Kidney epithelial cell (primary cell): ENCODE data around the gene ECM2. TPM values are rescaled to one million over a fixed set of nuclear protein-coding genes. Genes with fewer than 3 reads are reported as not detected.

Experiments used
- DNase-seq: peaks from one replicate; pipeline ENCODE4 v3.0.0-alpha.2; 2010; ENCODE audit warnings: low read depth
- H3K27me3 ChIP-seq: 2 replicates; pipeline ENCODE4 v1.6.0; 2011; ENCODE audit warnings: low read length; ENCODE audit not compliant: control insufficient read depth, insufficient read depth
- H3K36me3 ChIP-seq: 2 replicates; pipeline ENCODE4 v1.5.1; 2011; ENCODE audit warnings: low read length; ENCODE audit not compliant: control insufficient read depth, insufficient read depth
- H3K4me3 ChIP-seq: 2 replicates; pipeline ENCODE4 v1.5.1; 2011; ENCODE audit warnings: low read depth, mild to moderate bottlenecking, control low read depth, low read length
- CTCF ChIP-seq: IDR thresholded peaks from 2 replicates; pipeline ENCODE4 v1.5.1; 2011; ENCODE audit warnings: mild to moderate bottlenecking, moderate library complexity, low read length, control low read depth, inconsistent platforms; ENCODE audit not compliant: insufficient read depth, poor library complexity, severe bottlenecking
- total RNA-seq: library from RNA; depleted of rRNA; stranded (reverse); fragments of >200 nt; gene quantifications from 2 replicates; pipeline ENCODE4 v1.2.3, GENCODE V29; 2015

Gene ECM2
- total RNA-seq, 1 donor from 2014 or later = not detected

DNA sequence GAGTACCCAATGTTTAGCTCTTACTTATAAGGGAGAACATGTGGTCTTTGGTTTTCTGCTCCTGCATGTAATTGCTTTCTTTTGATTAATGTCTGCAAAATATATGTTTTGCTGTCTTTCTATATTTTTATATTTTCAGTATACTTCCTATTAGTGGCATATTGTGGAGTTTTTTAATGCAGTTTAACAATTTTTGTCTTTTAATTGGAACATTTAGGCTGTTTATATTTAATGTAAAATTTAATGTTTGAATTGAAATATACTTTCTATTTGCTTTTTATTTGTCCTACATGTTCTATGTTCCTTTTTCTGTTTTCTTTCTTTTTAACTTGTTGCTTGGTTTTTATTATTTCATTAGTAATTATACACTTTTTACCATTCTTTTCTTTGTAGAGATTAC, 4.9 kb downstream of the ECM2 start:
- Histone ChIP-seq H3K4me3 (no peak overlapping the region), H3K36me3 (no peaks in the 10 kb centered on the region), H3K27me3 (no peaks in the 10 kb centered on the region)
- DNase-seq = no peak
- no peak for TF ChIP-seq CTCF

DNA sequence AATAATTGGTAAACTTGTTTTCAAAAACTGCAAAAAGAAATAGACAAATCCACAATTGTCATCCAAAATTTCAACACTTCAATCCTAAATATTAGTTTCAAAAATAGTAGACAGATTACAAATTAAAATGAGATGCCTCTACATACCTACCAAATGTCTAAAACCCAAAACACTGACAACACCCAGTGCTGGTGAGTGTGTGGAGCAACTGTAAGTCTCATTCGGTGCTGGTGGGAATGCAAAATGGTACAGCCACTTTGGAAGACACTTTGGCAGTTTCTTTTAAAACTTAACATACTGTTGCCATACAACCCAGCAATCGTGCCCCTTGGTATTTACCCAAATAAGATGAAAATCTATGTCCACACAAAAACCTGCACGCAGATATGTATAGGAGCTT, 6.7 kb downstream of the ECM2 start:
- TF ChIP-seq CTCF = no peak
- Histone ChIP-seq H3K27me3 (no peaks in the 10 kb centered on the region), H3K4me3 (no peak overlapping the region), H3K36me3 (no peaks in the 10 kb centered on the region)
- no peak for DNase-seq

GRCh38 chr9:92528522-92528849, 7.3 kb downstream of the ECM2 start:
- Histone ChIP-seq H3K4me3 (no peak overlapping the region), H3K36me3 (no peaks in the 10 kb centered on the region), H3K27me3 (no peaks in the 10 kb centered on the region)
- no peak for TF ChIP-seq CTCF
- no peak for DNase-seq

DNA sequence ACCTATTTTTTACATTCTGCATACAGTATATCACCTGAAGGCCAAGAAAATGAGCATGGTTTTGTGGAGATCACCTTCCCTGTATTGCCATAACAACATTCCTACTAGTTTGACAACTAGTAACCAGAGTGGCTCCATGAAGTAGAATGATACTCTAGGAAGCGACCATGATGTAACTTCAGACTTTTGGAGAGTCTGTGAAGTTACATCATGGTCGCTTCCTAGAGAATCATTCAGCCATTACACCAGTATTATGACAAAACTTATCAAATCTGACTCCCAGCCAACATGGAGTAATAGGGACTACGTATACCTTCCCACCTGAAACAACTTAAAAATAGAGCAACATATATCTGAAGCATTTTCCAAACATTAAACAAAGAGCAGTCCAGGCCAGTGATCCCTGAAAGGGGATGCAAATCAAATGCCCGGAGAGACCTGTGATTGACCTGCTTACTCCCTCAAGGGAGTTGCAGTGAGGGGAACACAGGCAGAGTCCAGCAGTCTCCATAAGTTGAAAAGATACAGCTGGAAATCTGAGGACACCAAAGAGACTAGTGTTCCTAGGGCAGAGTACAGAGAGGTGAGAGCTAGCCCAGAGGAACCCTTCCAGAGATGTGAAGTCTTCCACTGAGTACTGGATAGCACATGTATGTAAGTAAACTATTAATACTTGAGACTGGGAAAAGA, 7.8 kb downstream of the ECM2 start:
- no peak overlapping the region for H3K4me3 ChIP-seq
- no peak for DNase-seq
- H3K36me3 ChIP-seq = no peaks in the 10 kb centered on the region
- H3K27me3 ChIP-seq = no peaks in the 10 kb centered on the region
- no peak for TF ChIP-seq CTCF

DNA sequence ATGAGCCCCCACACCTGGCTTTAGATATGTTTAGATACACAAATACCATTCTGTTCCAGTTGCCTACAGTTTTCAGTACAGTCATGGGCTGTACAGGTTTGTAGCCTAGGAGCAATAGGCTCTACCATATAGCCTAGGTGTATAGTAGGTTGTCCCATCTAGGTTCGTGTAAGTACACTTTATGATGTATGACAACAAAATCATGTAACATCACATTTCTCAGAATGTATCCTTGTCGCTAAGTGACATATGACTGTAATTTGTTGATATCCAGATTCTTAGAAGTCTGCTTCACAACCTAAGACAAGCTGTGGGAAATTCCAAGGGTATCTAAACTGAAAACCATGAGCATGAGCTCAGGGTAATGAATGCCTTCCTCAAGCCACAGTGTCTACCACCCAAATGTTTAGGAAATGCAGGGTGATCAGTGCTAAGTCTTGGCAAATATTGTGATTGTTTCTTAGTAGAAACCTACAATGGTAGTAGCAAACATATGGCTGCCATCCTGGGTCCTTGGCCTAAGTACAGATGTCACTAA, 8.4 kb downstream of the ECM2 start:
- DNase-seq = no peak
- H3K4me3 ChIP-seq = no peak overlapping the region
- TF ChIP-seq CTCF = no peak
- H3K36me3 ChIP-seq = no peaks in the 10 kb centered on the region
- no peaks in the 10 kb centered on the region for H3K27me3 ChIP-seq

DNA sequence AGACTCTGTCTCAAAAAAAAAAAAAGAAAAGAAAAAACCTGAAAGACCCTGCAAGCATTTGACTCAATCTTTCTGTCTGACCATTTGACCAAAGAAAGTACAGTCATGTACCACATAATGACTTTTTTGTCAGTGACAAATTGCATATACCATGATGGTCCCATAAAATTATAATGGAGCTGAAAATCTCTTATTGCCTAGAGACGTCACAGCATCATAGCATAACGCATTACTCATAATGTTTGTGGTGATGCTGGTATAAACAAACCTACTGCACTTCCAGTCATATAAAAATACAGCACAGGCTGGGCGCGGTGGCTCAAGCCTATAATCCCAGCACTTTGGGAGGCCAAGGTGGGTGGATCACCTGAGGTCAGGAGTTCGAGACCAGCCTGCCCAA, 10.5 kb downstream of the ECM2 start:
- no peaks in the 10 kb centered on the region for H3K36me3 ChIP-seq
- TF ChIP-seq CTCF = no peak
- DNase-seq = no peak
- no peak overlapping the region for H3K4me3 ChIP-seq
- H3K27me3 ChIP-seq = no peaks in the 10 kb centered on the region
